Ovary (tissue), 3 donors: Measurements from ENCODE around the gene C6orf132.

Experiments
- CTCF ChIP-seq, 3 donors: fragments of 450-650 bp in 2 of 3; fragments of 200-600 bp in 1 of 3; IDR thresholded peaks; one replicate each; pipeline versions ENCODE4 v1.5.1 to v1.8.0; 2016 to 2022; ENCODE audit warnings: antibody characterized with exemption in 3 of 3, mild to moderate bottlenecking in 1 of 3
- POLR2A ChIP-seq: fragments of 450-650 bp; IDR thresholded peaks from one replicate; pipeline ENCODE4 v1.6.1; 2017; ENCODE audit warnings: antibody characterized with exemption, mild to moderate bottlenecking, moderate library complexity
- donor health status: DM: no; HTN: no; CAD: no.

- no peak for TF ChIP-seq CTCF (IDR thresholded peaks at IDR 0.05)
- TF ChIP-seq POLR2A: no peak
Measured at GRCh38 chr6:42135161-42135560, 7.3 kb downstream of the C6orf132 start.
